RWPE2 (cell line): Measurements from ENCODE around the gene RYK.

Experiments used
- ATAC-seq: fragments of 200-7000 bp; cut with Tn5 transposase; 3 replicates; pipeline ENCODE4 v1.9.1; 2021; ENCODE audit warnings: low read depth
- DNase-seq: peaks from one replicate; pipeline ENCODE4 v3.0.0-alpha.2; 2020; ENCODE audit warnings: low spot score
- H3K27ac ChIP-seq: fragments of 450-650 bp; 2 replicates; pipeline ENCODE4 v1.5.1; 2017; ENCODE audit warnings: mild to moderate bottlenecking; ENCODE audit not compliant: poor library complexity, severe bottlenecking
- H3K27me3 ChIP-seq: fragments of 250-450 bp; sonication (Bioruptor Pico); 2 replicates; pipeline ENCODE4 v1.5.1; 2021; ENCODE audit warnings: mild to moderate bottlenecking, moderate library complexity; ENCODE audit not compliant: insufficient read depth, poor library complexity, severe bottlenecking
- H3K36me3 ChIP-seq: fragments of 250-450 bp; sonication (Bioruptor Pico); 2 replicates; pipeline ENCODE4 v1.5.1; 2020; ENCODE audit warnings: low read depth, mild to moderate bottlenecking, moderate library complexity
- H3K4me1 ChIP-seq: fragments of 250-450 bp; sonication (Bioruptor Pico); 2 replicates; pipeline ENCODE4 v1.5.1; 2021; ENCODE audit warnings: mild to moderate bottlenecking, moderate library complexity; ENCODE audit not compliant: insufficient read depth, poor library complexity, severe bottlenecking
- H3K4me3 ChIP-seq: fragments of 250-450 bp; sonication (Bioruptor Pico); 2 replicates; pipeline ENCODE4 v1.5.1; 2021; ENCODE audit warnings: mild to moderate bottlenecking, moderate library complexity; ENCODE audit not compliant: severe bottlenecking
- H3K9me3 ChIP-seq: fragments of 250-450 bp; sonication (Bioruptor Pico); 2 replicates; pipeline ENCODE4 v1.5.1; 2021; ENCODE audit warnings: mild to moderate bottlenecking, moderate library complexity; ENCODE audit not compliant: severe bottlenecking
- TF ChIP-seq, protein P1 (sequence below): fragments of 450-650 bp; IDR thresholded peaks from one replicate; pipeline ENCODE4 v1.5.1; 2017; ENCODE audit warnings: mild to moderate bottlenecking, moderate library complexity; ENCODE audit not compliant: poor library complexity, severe bottlenecking

Gene RYK

DNA sequence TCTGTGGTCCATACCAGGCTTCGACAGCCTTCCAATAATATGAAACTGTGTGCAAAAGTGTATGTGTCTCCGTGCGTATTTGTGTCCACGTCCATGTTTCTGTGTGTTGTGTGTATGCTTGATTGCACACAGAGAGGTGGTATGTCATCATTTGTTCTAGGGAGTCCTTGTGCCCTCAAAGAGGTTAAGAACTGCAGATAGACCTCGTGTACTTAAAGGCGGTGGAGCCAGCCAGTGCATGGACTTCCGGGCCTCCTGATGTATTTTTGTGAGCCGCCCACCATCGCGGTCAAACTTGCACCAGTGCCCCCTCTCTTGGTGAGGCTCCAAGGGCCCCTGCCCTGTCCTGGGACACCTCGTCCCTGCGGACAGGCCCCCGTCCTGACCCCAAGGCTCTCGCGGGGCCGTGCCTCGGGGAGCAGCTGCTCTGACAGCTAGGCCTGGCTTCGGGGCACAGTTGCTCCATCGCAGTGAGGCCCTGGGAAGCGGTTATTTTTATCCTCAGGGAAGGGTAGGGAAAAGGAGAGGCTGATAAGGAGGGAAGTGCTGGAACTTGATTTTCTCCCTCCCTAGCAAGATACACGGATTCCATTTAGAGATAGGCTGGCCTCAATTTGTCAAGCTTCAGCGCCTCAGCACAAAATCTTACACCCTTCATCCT is 1.2 kb upstream of the RYK start:
- Histone ChIP-seq H3K9me3 (no peaks in the 10 kb centered on the region), H3K27me3 (no peaks in the 10 kb centered on the region), H3K27ac (no peak overlapping the region), H3K36me3 (0 out of 2 replicates have a peak, but pooled peaks cover 3% of the 10 kb centered on the region), H3K4me3 (no peak overlapping the region), H3K4me1 (peaks cover 10% of the 10 kb centered on the region)
- ATAC-seq (no peak), DNase-seq (no peak)
- TF ChIP-seq, protein P1, sequence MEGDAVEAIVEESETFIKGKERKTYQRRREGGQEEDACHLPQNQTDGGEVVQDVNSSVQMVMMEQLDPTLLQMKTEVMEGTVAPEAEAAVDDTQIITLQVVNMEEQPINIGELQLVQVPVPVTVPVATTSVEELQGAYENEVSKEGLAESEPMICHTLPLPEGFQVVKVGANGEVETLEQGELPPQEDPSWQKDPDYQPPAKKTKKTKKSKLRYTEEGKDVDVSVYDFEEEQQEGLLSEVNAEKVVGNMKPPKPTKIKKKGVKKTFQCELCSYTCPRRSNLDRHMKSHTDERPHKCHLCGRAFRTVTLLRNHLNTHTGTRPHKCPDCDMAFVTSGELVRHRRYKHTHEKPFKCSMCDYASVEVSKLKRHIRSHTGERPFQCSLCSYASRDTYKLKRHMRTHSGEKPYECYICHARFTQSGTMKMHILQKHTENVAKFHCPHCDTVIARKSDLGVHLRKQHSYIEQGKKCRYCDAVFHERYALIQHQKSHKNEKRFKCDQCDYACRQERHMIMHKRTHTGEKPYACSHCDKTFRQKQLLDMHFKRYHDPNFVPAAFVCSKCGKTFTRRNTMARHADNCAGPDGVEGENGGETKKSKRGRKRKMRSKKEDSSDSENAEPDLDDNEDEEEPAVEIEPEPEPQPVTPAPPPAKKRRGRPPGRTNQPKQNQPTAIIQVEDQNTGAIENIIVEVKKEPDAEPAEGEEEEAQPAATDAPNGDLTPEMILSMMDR: no peak

DNA sequence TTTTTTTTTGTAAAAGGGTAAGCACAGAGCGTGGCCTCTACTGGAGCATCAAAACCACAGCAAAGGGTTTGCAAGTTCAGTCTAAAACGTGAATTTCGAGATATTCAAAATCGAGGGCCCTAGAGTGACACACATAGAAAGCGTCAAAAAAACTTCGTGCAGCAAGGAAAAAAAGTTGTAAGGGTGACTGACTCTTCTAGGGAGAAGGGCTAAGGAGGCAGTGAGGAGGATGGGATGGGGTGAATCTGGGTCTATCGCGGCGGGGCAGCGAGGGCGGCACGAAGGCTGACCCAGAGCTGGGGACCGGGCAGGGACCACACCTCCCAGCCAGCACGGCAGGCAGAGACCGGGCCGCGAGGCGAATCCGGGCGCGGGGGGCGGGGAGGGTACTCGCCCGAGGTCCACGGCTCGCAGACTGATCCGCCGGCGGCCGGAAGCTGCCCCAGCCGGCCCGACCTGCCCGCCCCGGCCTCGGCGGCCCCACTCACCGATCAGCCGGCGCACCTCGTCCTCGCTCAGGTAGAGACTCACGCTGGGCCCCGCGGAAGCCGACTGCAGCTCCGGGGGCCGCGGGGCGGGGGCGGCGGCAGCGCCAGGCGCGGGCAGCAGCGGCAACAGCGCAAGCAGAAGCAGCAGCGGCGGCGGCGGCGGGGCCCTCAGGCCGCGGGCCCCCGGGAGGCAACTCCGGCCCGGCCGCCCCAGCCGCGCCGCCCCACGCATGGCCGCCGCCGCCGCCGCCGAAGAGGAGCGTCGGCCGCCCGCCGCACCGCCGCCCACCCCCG is 533 bp downstream of the RYK start:
- 0 out of 2 replicates have a peak, but pooled peaks cover 3% of the 10 kb centered on the region for H3K36me3 ChIP-seq
- ATAC-seq: peak; percentile 70
- H3K27me3 ChIP-seq: no peaks in the 10 kb centered on the region
- H3K27ac ChIP-seq: peak overlapping the region; percentile 80
- peak overlapping the region; percentile 94 for H3K4me3 ChIP-seq
- peaks cover 12% of the 10 kb centered on the region for H3K4me1 ChIP-seq
- peak; percentile 66 for DNase-seq
- H3K9me3 ChIP-seq: no peaks in the 10 kb centered on the region
- TF ChIP-seq, protein P1: no peak

DNA sequence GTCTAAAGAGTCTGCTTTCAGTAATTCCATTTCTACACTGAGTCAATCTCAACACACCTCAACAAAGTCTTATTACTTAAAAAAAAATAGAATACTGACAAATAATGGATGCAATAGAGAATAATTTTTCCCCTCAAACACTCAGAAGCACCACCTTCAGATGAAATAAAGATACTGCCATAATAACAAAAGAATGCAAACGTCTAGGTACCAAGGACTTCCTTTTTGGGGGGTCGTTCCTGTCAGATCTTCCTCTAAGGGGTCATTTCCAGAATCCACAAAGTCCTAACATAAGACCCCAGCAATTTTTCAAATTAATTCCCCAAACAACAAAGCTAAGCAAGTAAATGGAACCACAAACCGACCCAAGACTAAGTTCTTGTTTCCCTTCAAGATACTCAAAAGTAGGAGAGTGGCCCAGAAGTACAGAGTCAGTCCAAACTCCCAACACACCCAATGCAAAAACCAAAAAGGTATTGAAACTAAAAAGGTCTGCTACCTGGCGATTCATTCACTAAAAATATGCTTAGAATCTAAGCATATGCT is 1.3 kb downstream of the RYK start:
- no peaks in the 10 kb centered on the region for H3K27me3 ChIP-seq
- peak overlapping the region; percentile 80 for H3K27ac ChIP-seq
- no peaks in the 10 kb centered on the region for H3K9me3 ChIP-seq
- DNase-seq (no peak), ATAC-seq (no peak)
- H3K4me1 ChIP-seq: peaks cover 12% of the 10 kb centered on the region
- H3K4me3 ChIP-seq: peak overlapping the region; percentile 94
- H3K36me3 ChIP-seq: 0 out of 2 replicates have a peak, but pooled peaks cover 3% of the 10 kb centered on the region
- TF ChIP-seq, protein P1: peak; percentile 30

DNA sequence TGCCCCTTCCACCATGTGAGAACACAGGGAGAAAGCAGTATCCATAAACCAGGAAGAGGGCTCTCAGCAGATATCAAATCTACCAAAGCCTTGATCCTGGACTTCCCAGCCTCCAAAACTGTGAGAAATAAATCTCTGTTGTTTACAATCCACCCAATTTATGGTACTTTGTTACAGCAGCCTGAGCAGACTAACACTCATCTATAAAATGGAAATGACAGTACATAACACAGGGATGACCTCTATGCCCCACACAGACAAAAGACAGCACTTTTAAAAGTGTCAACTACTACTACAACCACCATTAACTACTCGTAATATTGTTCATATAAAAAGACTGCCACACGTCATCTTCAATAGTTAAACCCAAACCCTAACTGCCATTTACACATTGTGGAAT is 5.7 kb downstream of the RYK start:
- no peak for ATAC-seq
- 0 out of 2 replicates have a peak, but pooled peaks cover 3% of the 10 kb centered on the region for H3K36me3 ChIP-seq
- no peak for DNase-seq
- peaks cover 38% of the 10 kb centered on the region for H3K4me1 ChIP-seq
- no peaks in the 10 kb centered on the region for H3K9me3 ChIP-seq
- H3K27ac ChIP-seq: no peak overlapping the region
- no peaks in the 10 kb centered on the region for H3K27me3 ChIP-seq
- H3K4me3 ChIP-seq: no peak overlapping the region
- TF ChIP-seq, protein P1: no peak
